H9 (cell line): ENCODE results near the gene PDCD1. TPM values are rescaled to one million over a fixed set of nuclear protein-coding genes. Genes with fewer than 3 reads are reported as not detected.

Experiments used
- DNase-seq: peaks from one replicate; pipeline ENCODE4 v3.0.0-alpha.2; 2017
- H2AFZ ChIP-seq: one replicate; pipeline ENCODE4 v1.6.1; 2013; ENCODE audit warnings: mild to moderate bottlenecking, low read length, control low read depth, moderate library complexity
- H2AK5ac ChIP-seq: 2 replicates; pipeline ENCODE4 v1.6.1; 2013; ENCODE audit warnings: low read length, control low read depth, mixed read lengths; ENCODE audit not compliant: insufficient read length
- H2BK120ac ChIP-seq: one replicate; pipeline ENCODE4 v1.6.1; 2013; ENCODE audit warnings: low read depth, mild to moderate bottlenecking, low read length, control low read depth, inconsistent platforms; ENCODE audit not compliant: poor library complexity, severe bottlenecking
- H2BK12ac ChIP-seq: 2 replicates; pipeline ENCODE4 v1.6.1; 2013; ENCODE audit warnings: low read length, control low read depth, mixed read lengths, low read depth; ENCODE audit not compliant: insufficient read length
- H2BK15ac ChIP-seq: 2 replicates; pipeline ENCODE4 v1.6.1; 2013; ENCODE audit warnings: low read depth, low read length, control low read depth
- H2BK20ac ChIP-seq: one replicate; pipeline ENCODE4 v1.6.1; 2013; ENCODE audit warnings: low read depth, mild to moderate bottlenecking, low read length, control low read depth, inconsistent platforms; ENCODE audit not compliant: poor library complexity, severe bottlenecking
- H2BK5ac ChIP-seq: 2 replicates; pipeline ENCODE4 v1.6.1; 2013; ENCODE audit warnings: low read length, control low read depth, mixed read lengths; ENCODE audit not compliant: insufficient read length
- H3K14ac ChIP-seq: 2 replicates; pipeline ENCODE4 v1.6.1; 2013; ENCODE audit warnings: low read length, control low read depth; ENCODE audit not compliant: insufficient read depth
- H3K18ac ChIP-seq: 2 replicates; pipeline ENCODE4 v1.6.1; 2013; ENCODE audit warnings: low read depth, mild to moderate bottlenecking, mixed read lengths, low read length, control low read depth; ENCODE audit not compliant: insufficient read length
- H3K23ac ChIP-seq: 2 replicates; pipeline ENCODE4 v1.6.1; 2013; ENCODE audit warnings: low read length, control low read depth, mixed read lengths, low read depth; ENCODE audit not compliant: insufficient read length
- H3K23me2 ChIP-seq: 2 replicates; pipeline ENCODE4 v1.6.1; 2013; ENCODE audit warnings: low read depth, mild to moderate bottlenecking, mixed read lengths, low read length, control low read depth; ENCODE audit not compliant: insufficient read length, poor library complexity, severe bottlenecking
- H3K27ac ChIP-seq: 2 replicates; pipeline ENCODE4 v1.5.1; 2013; ENCODE audit warnings: low read length, control low read depth, mixed read lengths, low read depth; ENCODE audit not compliant: insufficient read length
- H3K27me3 ChIP-seq: 2 replicates; pipeline ENCODE4 v1.6.1; 2013; ENCODE audit warnings: low read length, control low read depth, inconsistent platforms; ENCODE audit not compliant: insufficient read depth
- H3K4ac ChIP-seq: 2 replicates; pipeline ENCODE4 v1.6.1; 2013; ENCODE audit warnings: low read depth, mild to moderate bottlenecking, control low read depth, inconsistent platforms, low read length, moderate library complexity
- H3K4me1 ChIP-seq: 2 replicates; pipeline ENCODE4 v1.6.1; 2013; ENCODE audit warnings: low read length, control low read depth, inconsistent platforms; ENCODE audit not compliant: insufficient read depth
- H3K4me2 ChIP-seq: 2 replicates; pipeline ENCODE4 v1.6.1; 2013; ENCODE audit warnings: low read length, control low read depth, mixed read lengths; ENCODE audit not compliant: insufficient read length, insufficient read depth
- H3K56ac ChIP-seq: 2 replicates; pipeline ENCODE4 v1.6.1; 2013; ENCODE audit warnings: low read depth, mild to moderate bottlenecking, mixed read lengths, low read length, control low read depth; ENCODE audit not compliant: insufficient read length
- H3K79me1 ChIP-seq: 2 replicates; pipeline ENCODE4 v1.6.1; 2013; ENCODE audit warnings: low read depth, mild to moderate bottlenecking, moderate library complexity, low read length, control low read depth, inconsistent platforms; ENCODE audit not compliant: insufficient read depth, poor library complexity, severe bottlenecking
- H3K79me2 ChIP-seq: 2 replicates; pipeline ENCODE4 v1.6.1; 2013; ENCODE audit warnings: low read length, control low read depth, inconsistent platforms; ENCODE audit not compliant: insufficient read depth
- H3K9ac ChIP-seq: 2 replicates; pipeline ENCODE4 v1.6.1; 2013; ENCODE audit warnings: low read length, control low read depth, mixed read lengths; ENCODE audit not compliant: insufficient read length; ENCODE audit errors: extremely low read depth
- H3K9me3 ChIP-seq: one replicate; pipeline ENCODE4 v1.6.1; 2013; ENCODE audit warnings: low read depth, low read length, inconsistent platforms; ENCODE audit not compliant: control insufficient read depth
- H3T11ph ChIP-seq: one replicate; pipeline ENCODE4 v1.6.1; 2013; ENCODE audit warnings: mild to moderate bottlenecking, low read length, control low read depth, inconsistent platforms
- H4K20me1 ChIP-seq: one replicate; pipeline ENCODE4 v1.6.1; 2013; ENCODE audit not compliant: control insufficient read depth, insufficient read length, insufficient read depth
- H4K5ac ChIP-seq: 2 replicates; pipeline ENCODE4 v1.6.1; 2013; ENCODE audit warnings: low read depth, mild to moderate bottlenecking, mixed read lengths, low read length, control low read depth; ENCODE audit not compliant: insufficient read length
- H4K8ac ChIP-seq: replicated peaks from 2 replicates; pipeline ENCODE4 v1.6.1; 2013; ENCODE audit warnings: low read length, control low read depth, mixed read lengths, low read depth; ENCODE audit not compliant: insufficient read length
- H4K91ac ChIP-seq: 2 replicates; pipeline ENCODE4 v1.6.1; 2013; ENCODE audit warnings: low read depth, mild to moderate bottlenecking, moderate library complexity, mixed read lengths, low read length, control low read depth; ENCODE audit not compliant: insufficient read length
- H3K27ac Mint-ChIP-seq, 3 experiments: 2 replicates in 2 of 3; 3 replicates in 1 of 3; pipeline ENCODE4 v1.8.0; 2020 to 2021; ENCODE audit warnings: mixed read lengths in 3 of 3, mild to moderate bottlenecking in 1 of 3, moderate library complexity in 1 of 3
- H3K27me3 Mint-ChIP-seq: 2 replicates; pipeline ENCODE4 v1.8.0; 2021; ENCODE audit warnings: low read depth, mild to moderate bottlenecking, moderate library complexity, mixed read lengths
- H3K36me3 Mint-ChIP-seq, 3 experiments: 2 replicates in 2 of 3; 3 replicates in 1 of 3; pipeline ENCODE4 v1.8.0; 2020 to 2021; ENCODE audit warnings: low read depth in 3 of 3, mixed read lengths in 3 of 3; ENCODE audit not compliant: insufficient read depth in 1 of 3
- H3K4me1 Mint-ChIP-seq, 2 experiments: 2 replicates each; pipeline ENCODE4 v1.8.0; 2020; ENCODE audit warnings: mixed read lengths in 2 of 2
- H3K4me3 Mint-ChIP-seq, 2 experiments: 2 replicates in 1 of 2; 3 replicates in 1 of 2; pipeline ENCODE4 v1.8.0; 2020 to 2021; ENCODE audit warnings: mild to moderate bottlenecking in 2 of 2, mixed read lengths in 2 of 2, moderate library complexity in 1 of 2
- H3K9me3 Mint-ChIP-seq, 2 experiments: 2 replicates in 1 of 2; 3 replicates in 1 of 2; pipeline ENCODE4 v1.8.0; 2020; ENCODE audit warnings: mild to moderate bottlenecking in 2 of 2, mixed read lengths in 2 of 2, moderate library complexity in 1 of 2
- CTCF ChIP-seq: fragments of 200-600 bp; sonication (generic); conservative IDR thresholded peaks from 3 replicates; pipeline ENCODE4 v1.8.0; 2021; ENCODE audit warnings: antibody characterized with exemption, mild to moderate bottlenecking
- WGBS: extraction: QIAGEN DNeasy Blood & Tissue Kit; methylation state at CpG from one replicate; pipeline ENCODE4 v1.1.7; 2013; ENCODE audit warnings: missing lambda C conversion rate, low lambda C conversion rate, mixed read lengths; ENCODE audit not compliant: insufficient read length; ENCODE audit errors: extremely low coverage; 5-methylcytosine and 5-hydroxymethylcytosine counted together
- total RNA-seq: library from RNA; stranded (reverse); gene quantifications from 2 replicates; pipeline ENCODE4 v1.2.1, GENCODE V29; 2021

PDCD1 gene
- total RNA-seq, 1 experiment from 2014 or later: 1.6 TPM

DNA sequence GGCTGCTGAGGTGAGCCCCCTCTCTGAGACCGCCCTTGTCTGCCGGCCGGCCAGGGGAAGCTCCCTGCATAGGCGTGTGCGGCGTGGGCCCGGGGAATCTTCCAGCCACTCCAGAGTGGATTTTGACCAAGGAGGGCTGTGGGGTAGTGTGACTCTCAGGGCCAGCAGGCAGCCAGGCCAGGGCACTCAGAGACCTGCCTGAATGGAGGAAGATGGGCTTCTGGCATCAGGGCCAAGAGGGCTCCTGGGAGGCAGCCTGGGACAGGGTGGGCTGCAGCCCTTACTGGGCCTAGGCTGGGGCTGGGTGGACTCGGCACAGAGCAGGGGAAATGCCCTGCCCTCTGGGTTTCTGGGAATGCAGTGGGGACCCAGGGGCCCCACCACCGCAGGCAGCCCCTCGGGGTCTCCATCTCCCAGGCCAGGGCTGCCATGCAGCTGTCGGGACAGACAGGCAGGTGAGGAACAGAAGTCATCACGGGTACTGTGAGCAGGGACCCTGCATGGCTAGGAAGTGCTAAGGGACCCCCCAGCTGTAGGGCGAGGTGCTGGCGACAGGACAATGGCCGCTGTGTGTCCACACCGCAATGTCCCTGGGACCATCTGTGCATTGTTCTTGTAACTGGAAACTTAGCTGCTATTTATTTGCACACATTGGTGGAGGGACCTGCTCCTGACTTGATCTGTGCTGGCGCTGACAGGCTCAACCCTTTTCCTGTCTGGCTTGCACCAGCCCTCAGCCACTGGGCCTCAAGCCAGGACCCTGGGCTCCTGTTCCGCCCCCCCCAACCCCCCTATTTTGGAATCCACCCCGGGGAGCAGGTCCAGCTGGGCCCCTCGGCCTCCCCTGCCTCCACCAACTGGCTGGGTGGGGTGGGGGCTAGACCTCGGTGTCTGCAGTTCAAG lies 4.1 kb downstream of the PDCD1 start:
- Histone ChIP-seq H3K23me2 (no peaks in the 10 kb centered on the region), H3K79me1 (no peaks in the 10 kb centered on the region), H3K9me3 (no peaks in the 10 kb centered on the region), H3K56ac (no peak overlapping the region), H4K5ac (no peak overlapping the region), H3K4me2 (no peak overlapping the region), H3K23ac (no peak overlapping the region), H4K20me1 (no peaks in the 10 kb centered on the region), H3K79me2 (no peaks in the 10 kb centered on the region), H3K4ac (no peak overlapping the region), H3T11ph (no peak overlapping the region), H3K18ac (no peak overlapping the region), H2BK5ac (no peak overlapping the region), H4K91ac (no peak overlapping the region), H2BK15ac (no peak overlapping the region), H3K27me3 (no peaks in the 10 kb centered on the region), H2AFZ (no peak overlapping the region), H4K8ac (no peak overlapping the region), H2BK12ac (no peak overlapping the region), H2AK5ac (no peak overlapping the region), H3K27ac (no peak overlapping the region), H2BK20ac (no peak overlapping the region), H2BK120ac (no peak overlapping the region), H3K14ac (no peak overlapping the region; the same call in 1 of the 2 replicates), H3K9ac (no peak overlapping the region), H3K4me1 (no peaks in the 10 kb centered on the region)
- Mint-ChIP-seq H3K4me3 (no peak overlapping the region), H3K36me3 (no peaks in the 10 kb centered on the region), H3K4me1 (0 out of 4 replicates have a peak, but pooled peaks cover under 1 to 4% of the 10 kb centered on the region in 2 experiments), H3K9me3 (no peaks in the 10 kb centered on the region), H3K27ac (no peak overlapping the region), H3K27me3 (no peaks in the 10 kb centered on the region)
- TF ChIP-seq CTCF: no peak
- no CpG with 5 or more reads among the region's 21 CpGs for WGBS
- no peak for DNase-seq
